ENCODE measurements around the gene EXOC3.

The EXOC3 gene

DNA sequence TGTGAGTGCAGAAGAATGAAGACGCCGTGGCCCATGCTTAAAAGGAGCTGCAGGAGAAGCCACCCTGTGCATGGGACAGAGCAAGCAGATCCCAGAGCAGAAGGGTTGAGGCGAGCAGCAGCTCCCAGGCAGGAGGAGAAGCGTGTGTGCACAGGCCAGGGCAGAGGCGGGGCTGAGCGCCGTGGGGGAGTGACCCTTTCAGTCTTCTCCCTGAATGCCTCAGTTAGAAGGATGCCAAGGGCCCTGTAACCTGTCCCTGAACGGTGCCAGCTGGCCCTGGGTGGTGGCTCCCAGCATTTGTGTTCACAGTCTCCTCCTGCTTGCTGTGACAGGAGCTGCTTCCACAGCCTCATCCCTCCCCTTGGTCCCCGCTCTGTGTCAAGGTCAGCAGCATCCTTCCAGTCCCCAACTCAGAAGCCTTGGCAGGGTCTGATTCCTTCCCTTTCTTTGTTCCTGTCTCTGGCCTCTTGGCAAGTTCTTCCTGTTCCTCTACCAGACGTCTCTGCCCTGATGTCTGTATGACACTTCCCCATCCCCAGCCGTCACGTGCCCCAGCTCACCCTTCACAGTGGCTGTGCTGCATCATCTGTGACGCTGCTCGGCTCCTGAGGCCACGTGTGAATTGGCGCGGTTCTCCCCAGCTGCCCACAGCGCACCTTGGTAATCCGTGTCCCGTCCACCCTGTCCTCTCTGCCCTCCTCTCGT is 5.2 kb downstream of the EXOC3 start:
- TF ChIP-seq, protein P1, sequence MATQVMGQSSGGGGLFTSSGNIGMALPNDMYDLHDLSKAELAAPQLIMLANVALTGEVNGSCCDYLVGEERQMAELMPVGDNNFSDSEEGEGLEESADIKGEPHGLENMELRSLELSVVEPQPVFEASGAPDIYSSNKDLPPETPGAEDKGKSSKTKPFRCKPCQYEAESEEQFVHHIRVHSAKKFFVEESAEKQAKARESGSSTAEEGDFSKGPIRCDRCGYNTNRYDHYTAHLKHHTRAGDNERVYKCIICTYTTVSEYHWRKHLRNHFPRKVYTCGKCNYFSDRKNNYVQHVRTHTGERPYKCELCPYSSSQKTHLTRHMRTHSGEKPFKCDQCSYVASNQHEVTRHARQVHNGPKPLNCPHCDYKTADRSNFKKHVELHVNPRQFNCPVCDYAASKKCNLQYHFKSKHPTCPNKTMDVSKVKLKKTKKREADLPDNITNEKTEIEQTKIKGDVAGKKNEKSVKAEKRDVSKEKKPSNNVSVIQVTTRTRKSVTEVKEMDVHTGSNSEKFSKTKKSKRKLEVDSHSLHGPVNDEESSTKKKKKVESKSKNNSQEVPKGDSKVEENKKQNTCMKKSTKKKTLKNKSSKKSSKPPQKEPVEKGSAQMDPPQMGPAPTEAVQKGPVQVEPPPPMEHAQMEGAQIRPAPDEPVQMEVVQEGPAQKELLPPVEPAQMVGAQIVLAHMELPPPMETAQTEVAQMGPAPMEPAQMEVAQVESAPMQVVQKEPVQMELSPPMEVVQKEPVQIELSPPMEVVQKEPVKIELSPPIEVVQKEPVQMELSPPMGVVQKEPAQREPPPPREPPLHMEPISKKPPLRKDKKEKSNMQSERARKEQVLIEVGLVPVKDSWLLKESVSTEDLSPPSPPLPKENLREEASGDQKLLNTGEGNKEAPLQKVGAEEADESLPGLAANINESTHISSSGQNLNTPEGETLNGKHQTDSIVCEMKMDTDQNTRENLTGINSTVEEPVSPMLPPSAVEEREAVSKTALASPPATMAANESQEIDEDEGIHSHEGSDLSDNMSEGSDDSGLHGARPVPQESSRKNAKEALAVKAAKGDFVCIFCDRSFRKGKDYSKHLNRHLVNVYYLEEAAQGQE (IDR thresholded peaks at IDR 0.05; ENCODE audit: insufficient read depth in 1 of 2, low read depth in 2 of 2, low read length in 2 of 2): no peak

DNA sequence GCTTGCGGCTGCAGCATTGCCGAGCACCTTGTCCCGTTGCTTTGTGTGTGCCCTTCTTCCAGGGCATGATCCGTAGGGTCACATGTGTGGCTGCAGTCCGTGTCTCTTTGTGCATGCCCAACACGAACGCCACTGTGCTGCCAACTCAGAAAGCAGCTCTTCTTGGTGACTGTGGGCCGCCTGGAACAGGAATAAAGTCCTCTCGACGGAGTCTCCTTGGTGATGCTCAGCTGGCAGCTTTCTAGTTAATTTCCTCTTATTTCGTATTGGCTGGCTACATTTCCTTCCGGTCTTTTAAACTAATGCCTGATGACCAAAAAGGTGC is 5.8 kb downstream of the EXOC3 start:
- no peak for TF ChIP-seq TAF1 (IDR thresholded peaks at IDR 0.05; ENCODE audit: borderline replicate concordance, insufficient read depth, low read length)
- no peak for TF ChIP-seq SIN3A (IDR thresholded peaks at IDR 0.05; ENCODE audit: borderline replicate concordance, insufficient read depth, low read length)
- no peak for TF ChIP-seq FOXP2 (optimal IDR thresholded peaks at IDR 0.05; ENCODE audit: borderline replicate concordance, extremely low read depth, extremely low read length, insufficient read depth)
- TF ChIP-seq, protein P1 (IDR thresholded peaks at IDR 0.05; ENCODE audit: insufficient read depth in 1 of 2, low read depth in 2 of 2, low read length in 2 of 2): no peak
- TF ChIP-seq POLR2AphosphoS5 (IDR thresholded peaks at IDR 0.05; ENCODE audit: low read depth, low read length): no peak

DNA sequence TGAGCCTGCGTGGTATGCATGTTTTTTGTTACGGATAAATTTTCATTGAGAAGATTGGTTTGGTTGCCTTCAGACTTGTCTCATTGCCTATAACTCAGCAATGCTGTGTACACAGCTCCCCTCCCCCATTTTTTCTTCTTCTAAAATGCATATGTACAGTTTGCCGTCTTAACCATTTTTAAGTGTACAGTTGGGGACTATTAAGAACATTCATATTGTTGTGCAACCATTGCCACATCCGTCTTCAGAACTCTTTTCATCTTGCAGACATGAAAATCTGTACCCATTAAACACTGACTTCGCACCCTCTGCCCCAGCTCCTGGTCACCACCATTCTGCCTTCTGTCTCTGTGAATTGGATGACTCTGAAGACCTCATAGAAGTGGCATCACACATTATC is 6.2 kb downstream of the EXOC3 start:
- TF ChIP-seq, protein P1 (IDR thresholded peaks at IDR 0.05; ENCODE audit: insufficient read depth in 1 of 2, low read depth in 2 of 2, low read length in 2 of 2): no peak
- TF ChIP-seq POLR2AphosphoS5 (IDR thresholded peaks at IDR 0.05; ENCODE audit: low read depth, low read length) (no peak), SIN3A (IDR thresholded peaks at IDR 0.05; ENCODE audit: borderline replicate concordance, insufficient read depth, low read length) (no peak), FOXP2 (optimal IDR thresholded peaks at IDR 0.05; ENCODE audit: borderline replicate concordance, extremely low read depth, extremely low read length, insufficient read depth) (no peak), TAF1 (IDR thresholded peaks at IDR 0.05; ENCODE audit: borderline replicate concordance, insufficient read depth, low read length) (no peak)

DNA sequence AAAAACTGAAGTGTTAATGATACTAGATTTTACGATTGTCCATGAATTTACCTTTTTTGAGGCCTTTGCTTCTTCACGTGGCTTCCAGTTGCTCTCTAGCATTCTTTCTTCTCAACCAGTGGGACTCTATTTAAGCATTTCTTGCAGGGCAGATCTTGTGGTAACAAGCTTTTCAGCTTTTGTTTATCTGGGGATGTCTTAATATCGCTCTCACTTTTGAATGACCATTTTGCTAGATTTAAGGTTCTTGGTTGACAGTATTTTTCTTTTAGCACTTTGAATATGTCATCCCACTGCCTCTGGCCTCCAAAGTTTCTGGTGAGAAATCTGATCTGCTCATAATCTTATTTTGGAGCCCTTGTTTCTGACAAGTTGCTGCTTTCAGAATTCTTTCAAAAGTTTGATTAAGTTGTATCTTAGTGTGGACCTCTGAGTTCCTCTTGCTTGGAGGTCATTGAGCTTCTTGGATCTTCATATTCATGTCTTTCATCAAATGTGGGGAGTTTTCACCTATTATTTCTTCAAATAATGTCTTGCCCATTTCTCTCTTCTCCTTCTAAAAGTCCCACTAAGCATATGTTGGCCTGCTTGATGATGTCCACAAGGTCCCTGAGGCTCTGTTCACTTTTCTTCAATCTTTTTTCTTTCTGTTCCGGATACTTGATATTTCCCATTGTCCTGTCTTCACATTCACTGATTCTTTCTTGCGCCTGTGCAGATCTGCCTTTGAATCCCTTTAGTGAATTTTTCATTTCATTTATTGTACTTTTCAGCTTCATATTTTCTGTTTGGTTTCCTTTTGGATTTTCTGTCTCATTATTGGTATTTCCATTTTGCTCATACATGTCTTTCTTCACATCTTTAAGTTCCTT is 8.8 kb downstream of the EXOC3 start:
- TF ChIP-seq, protein P1 (IDR thresholded peaks at IDR 0.05; ENCODE audit: insufficient read depth in 1 of 2, low read depth in 2 of 2, low read length in 2 of 2): no peak
- TF ChIP-seq SIN3A (IDR thresholded peaks at IDR 0.05; ENCODE audit: borderline replicate concordance, insufficient read depth, low read length) (no peak), POLR2AphosphoS5 (IDR thresholded peaks at IDR 0.05; ENCODE audit: low read depth, low read length) (no peak), FOXP2 (optimal IDR thresholded peaks at IDR 0.05; ENCODE audit: borderline replicate concordance, extremely low read depth, extremely low read length, insufficient read depth) (no peak), TAF1 (IDR thresholded peaks at IDR 0.05; ENCODE audit: borderline replicate concordance, insufficient read depth, low read length) (no peak)

All from PFSK-1 (cell line).